ENCODE measurements around the gene SCN1B. TPM values are rescaled to one million over a fixed set of nuclear protein-coding genes. Genes with fewer than 3 reads are reported as not detected.

The SCN1B gene
- total RNA-seq, 2 experiments from 2014 or later, result 0.43 to 0.50 TPM

- peaks cover 11% of the 10 kb centered on the region for H3K27me3 Mint-ChIP-seq
- H3K4me3 Mint-ChIP-seq, result no peak overlapping the region
- H3K4me1 Mint-ChIP-seq, result peaks cover 15% of the 10 kb centered on the region
- ChIA-PET POLR2A (no interaction called here), CTCF (interaction anchor here (0.8 to 1.2 kb wide), 3 partner anchors 9 to 25 kb away, joined by 3 to 5 read pairs (median 5); no protein-coding TSS in a partner anchor)
- no peak for DNase-seq
- no peaks in the 10 kb centered on the region for H3K9me3 Mint-ChIP-seq
- H3K36me3 Mint-ChIP-seq (ENCODE audit: low read depth), result no peaks in the 10 kb centered on the region
- no peak overlapping the region for H3K27ac Mint-ChIP-seq
These were observed 7.7 kb downstream of the SCN1B start for GRCh38 chr19:35037716-35038622.

DNA sequence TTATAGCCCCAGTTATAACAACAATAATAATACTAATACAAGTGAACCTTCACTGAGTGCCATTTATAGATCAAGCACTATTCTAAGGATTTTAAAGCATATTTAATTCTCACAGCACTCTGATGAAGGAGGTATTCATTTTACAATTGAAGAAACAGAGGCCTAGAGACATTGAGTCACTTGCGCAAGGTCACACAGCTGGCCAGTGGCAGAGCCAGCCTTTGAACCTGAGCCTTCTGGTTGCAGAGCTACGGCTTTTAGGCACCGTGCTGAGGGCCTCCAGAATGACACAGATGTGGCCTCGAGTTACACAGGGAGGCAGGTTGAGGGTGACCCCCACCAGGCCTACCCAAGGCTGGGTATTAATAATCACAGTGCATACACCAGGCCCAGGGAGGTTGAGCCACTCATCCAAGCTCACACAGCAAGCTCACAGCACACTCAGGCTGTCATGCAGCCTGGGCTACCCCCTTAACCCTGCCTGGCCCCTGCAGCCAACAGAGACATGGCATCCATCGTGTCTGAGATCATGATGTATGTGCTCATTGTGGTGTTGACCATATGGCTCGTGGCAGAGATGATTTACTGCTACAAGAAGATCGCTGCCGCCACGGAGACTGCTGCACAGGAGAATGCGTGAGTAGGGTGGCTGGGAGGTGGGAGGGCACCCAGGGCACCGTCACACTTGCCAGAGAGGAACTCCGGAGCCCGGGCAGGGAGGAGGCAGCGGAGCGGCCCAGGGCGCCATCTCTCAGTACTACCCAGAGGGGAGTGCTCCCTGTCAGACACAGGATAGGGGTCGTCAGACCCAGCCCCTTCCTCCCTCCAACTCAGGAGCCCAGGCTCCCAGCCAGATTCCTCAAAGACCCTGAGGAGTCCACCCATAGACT is 8.6 kb downstream of the SCN1B start:
- no peak overlapping the region for H3K27ac Mint-ChIP-seq
- H3K9me3 Mint-ChIP-seq, result no peaks in the 10 kb centered on the region
- H3K36me3 Mint-ChIP-seq (ENCODE audit: low read depth), result no peaks in the 10 kb centered on the region
- no peak for DNase-seq
- H3K4me1 Mint-ChIP-seq, result peaks cover 15% of the 10 kb centered on the region
- CTCF ChIA-PET, result interaction anchor here (1.1 to 1.2 kb wide), 2 partner anchors 8 to 26 kb away, joined by 3 to 5 read pairs; no protein-coding TSS in a partner anchor
- H3K27me3 Mint-ChIP-seq, result peaks cover 9% of the 10 kb centered on the region
- H3K4me3 Mint-ChIP-seq, result no peak overlapping the region
- POLR2A ChIA-PET, result no interaction called here

GRCh38 chr19:35039881-35040825 is 9.9 kb downstream of the SCN1B start:
- no peak for DNase-seq
- peaks cover 9% of the 10 kb centered on the region for H3K27me3 Mint-ChIP-seq
- H3K36me3 Mint-ChIP-seq (ENCODE audit: low read depth), result no peaks in the 10 kb centered on the region
- ChIA-PET POLR2A (no interaction called here), CTCF (no interaction called here)
- peak overlapping the region; percentile 24 for H3K4me3 Mint-ChIP-seq
- peaks cover 21% of the 10 kb centered on the region for H3K4me1 Mint-ChIP-seq
- H3K9me3 Mint-ChIP-seq, result no peaks in the 10 kb centered on the region
- H3K27ac Mint-ChIP-seq, result no peak overlapping the region

DNA sequence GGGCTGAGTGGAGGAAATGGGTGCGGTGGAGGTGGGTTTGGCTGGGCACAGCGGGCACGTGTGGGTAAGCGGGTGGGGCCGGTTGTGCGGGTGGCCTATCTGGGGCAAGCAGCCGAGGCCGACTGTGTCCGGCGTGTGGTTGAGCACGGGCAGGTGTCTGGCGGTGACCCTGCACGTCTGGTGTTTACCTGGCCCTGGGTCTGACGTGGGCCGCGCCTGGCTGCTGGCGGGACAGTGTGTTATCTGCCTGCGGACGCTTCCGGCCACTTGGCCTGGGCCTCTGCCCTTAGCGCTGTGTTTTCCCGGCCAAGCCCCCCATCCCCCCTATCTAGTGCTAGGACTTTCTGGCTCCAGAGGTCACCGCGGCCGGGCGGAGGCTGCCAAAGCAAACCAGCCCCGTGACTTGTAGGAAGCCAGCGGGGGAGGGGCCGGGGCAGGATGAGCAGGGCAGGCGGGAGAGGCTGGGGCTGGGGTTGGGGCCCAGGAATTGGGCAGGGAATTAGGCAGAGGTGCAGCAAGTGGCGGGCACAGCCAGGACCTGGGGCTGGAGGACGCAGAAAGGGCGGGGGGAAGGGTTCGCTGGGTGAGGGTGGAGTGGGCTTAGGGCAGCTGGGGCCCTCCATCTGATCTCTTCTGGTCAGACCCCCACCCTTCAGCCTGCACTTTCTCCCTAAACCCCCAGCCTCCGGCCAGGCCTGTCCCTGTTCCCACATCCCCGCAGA is 10.7 kb downstream of the SCN1B start:
- Mint-ChIP-seq H3K4me1 (peaks cover 28% of the 10 kb centered on the region), H3K27ac (no peak overlapping the region), H3K36me3 (ENCODE audit: low read depth) (no peaks in the 10 kb centered on the region), H3K9me3 (no peaks in the 10 kb centered on the region), H3K27me3 (peaks cover 9% of the 10 kb centered on the region), H3K4me3 (no peak overlapping the region)
- ChIA-PET POLR2A (no interaction called here), CTCF (interaction anchor here (0.6 kb wide), 1 partner anchor 400 kb away, joined by 4 read pairs; no protein-coding TSS in a partner anchor)
- DNase-seq, result no peak

GRCh38 chr19:35041548-35042055 is 11.3 kb downstream of the SCN1B start, which contains the start of gene HPN:
TSS of gene HPN (plus strand) at chr19:35041721. CDS start at chr19:35042507, 786 bp downstream.
- Mint-ChIP-seq H3K27me3 (peaks cover 9% of the 10 kb centered on the region), H3K9me3 (no peaks in the 10 kb centered on the region), H3K4me3 (peak within 1 kb of the TSS; percentile 24), H3K4me1 (peaks cover 28% of the 10 kb centered on the region), H3K36me3 (ENCODE audit: low read depth) (no peaks in the 10 kb centered on the region), H3K27ac (no peak within 1 kb of the TSS)
- POLR2A ChIA-PET, result no interaction called here
- no peak for DNase-seq
- CTCF ChIA-PET, result interaction anchor here (0.6 kb wide), 1 partner anchor 399 kb away, joined by 4 read pairs; no protein-coding TSS in a partner anchor

GRCh38 chr19:35042056-35042730 is 11.9 kb downstream of the SCN1B start:
- H3K36me3 Mint-ChIP-seq (ENCODE audit: low read depth), result no peaks in the 10 kb centered on the region
- peaks cover 28% of the 10 kb centered on the region for H3K4me1 Mint-ChIP-seq
- H3K27me3 Mint-ChIP-seq, result peaks cover 9% of the 10 kb centered on the region
- POLR2A ChIA-PET, result no interaction called here
- DNase-seq, result no peak
- CTCF ChIA-PET, result interaction anchor here (0.6 to 2.8 kb wide), 2 partner anchors 13 to 399 kb away, joined by 4 to 11 read pairs; no protein-coding TSS in a partner anchor
- H3K4me3 Mint-ChIP-seq, result no peak overlapping the region
- H3K9me3 Mint-ChIP-seq, result no peaks in the 10 kb centered on the region
- H3K27ac Mint-ChIP-seq, result no peak overlapping the region

DNA sequence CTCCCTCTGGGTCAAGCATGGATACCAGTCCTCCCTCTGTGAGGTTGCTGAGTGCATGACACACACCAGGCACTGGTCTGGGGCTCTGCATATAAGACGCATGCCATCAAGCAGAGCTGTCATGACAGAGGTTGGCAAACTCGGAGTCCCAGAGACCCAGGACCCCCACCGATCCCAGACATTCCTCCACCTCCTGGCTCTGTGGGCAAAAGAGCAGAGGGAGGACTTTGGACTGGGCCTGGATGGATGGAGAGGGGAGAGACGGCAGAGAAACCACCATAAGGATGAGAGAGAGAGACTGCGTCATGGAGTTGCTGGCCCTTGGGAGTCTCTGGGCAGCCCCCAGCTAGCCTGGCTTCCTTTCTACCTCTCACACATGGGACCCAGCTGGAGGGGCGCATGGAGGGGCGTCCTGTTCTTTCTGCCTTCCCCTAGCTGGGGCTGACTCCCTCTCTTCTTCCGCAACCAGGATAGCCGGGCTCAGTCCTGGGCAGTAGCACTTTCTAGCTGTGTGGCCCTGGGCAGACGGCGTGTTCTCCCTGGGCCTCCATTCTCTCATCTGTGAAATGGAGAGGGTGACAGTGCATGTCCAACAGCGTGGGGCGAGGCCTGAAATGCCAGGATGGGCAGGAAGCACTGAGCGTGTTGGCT is 12.8 kb downstream of the SCN1B start:
- Mint-ChIP-seq H3K4me1 (peaks cover 28% of the 10 kb centered on the region), H3K27me3 (peaks cover 9% of the 10 kb centered on the region), H3K4me3 (no peak overlapping the region), H3K9me3 (no peaks in the 10 kb centered on the region), H3K27ac (no peak overlapping the region), H3K36me3 (ENCODE audit: low read depth) (no peaks in the 10 kb centered on the region)
- ChIA-PET CTCF (interaction anchor here (0.9 to 2.8 kb wide), 7 partner anchors 12 to 205 kb away, joined by 3 to 11 read pairs (median 4); no protein-coding TSS in a partner anchor), POLR2A (interaction anchor here (1.7 kb wide), 1 partner anchor 99 kb away, joined by 4 read pairs; no protein-coding TSS in a partner anchor)
- no peak for DNase-seq

DNA sequence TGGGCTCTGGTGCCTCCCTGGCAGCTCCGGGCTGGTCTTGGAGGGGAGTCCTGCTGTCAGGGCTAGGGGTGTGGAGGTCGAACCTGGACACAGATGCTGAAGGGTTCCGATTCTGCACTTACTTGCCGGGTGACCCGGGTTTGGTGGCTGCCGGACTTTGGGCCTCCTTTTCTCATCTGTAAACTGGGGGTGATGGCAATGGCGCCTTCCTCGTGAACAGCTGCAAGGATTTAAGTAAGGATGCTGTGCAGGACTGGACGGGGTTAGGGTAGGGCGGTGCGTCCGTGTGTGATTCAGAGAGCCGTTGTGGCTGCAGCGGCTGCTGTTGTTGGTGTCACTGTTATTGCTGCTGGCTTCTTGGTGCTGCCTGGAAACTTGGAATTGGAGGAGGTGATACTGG is 13.6 kb downstream of the SCN1B start:
- peaks cover 28% of the 10 kb centered on the region for H3K4me1 Mint-ChIP-seq
- H3K9me3 Mint-ChIP-seq, result no peaks in the 10 kb centered on the region
- no peak for DNase-seq
- no peak overlapping the region for H3K27ac Mint-ChIP-seq
- H3K27me3 Mint-ChIP-seq, result peaks cover 9% of the 10 kb centered on the region
- POLR2A ChIA-PET, result interaction anchor here (1.7 kb wide), 1 partner anchor 98 kb away, joined by 4 read pairs; no protein-coding TSS in a partner anchor
- CTCF ChIA-PET, result interaction anchor here (0.7 to 2.8 kb wide), 20 partner anchors 9 to 807 kb away, joined by 3 to 11 read pairs (median 4); partner anchors contain the start of genes SCN1B and ZNF792
- H3K4me3 Mint-ChIP-seq, result no peak overlapping the region
- H3K36me3 Mint-ChIP-seq (ENCODE audit: low read depth), result no peaks in the 10 kb centered on the region

DNA sequence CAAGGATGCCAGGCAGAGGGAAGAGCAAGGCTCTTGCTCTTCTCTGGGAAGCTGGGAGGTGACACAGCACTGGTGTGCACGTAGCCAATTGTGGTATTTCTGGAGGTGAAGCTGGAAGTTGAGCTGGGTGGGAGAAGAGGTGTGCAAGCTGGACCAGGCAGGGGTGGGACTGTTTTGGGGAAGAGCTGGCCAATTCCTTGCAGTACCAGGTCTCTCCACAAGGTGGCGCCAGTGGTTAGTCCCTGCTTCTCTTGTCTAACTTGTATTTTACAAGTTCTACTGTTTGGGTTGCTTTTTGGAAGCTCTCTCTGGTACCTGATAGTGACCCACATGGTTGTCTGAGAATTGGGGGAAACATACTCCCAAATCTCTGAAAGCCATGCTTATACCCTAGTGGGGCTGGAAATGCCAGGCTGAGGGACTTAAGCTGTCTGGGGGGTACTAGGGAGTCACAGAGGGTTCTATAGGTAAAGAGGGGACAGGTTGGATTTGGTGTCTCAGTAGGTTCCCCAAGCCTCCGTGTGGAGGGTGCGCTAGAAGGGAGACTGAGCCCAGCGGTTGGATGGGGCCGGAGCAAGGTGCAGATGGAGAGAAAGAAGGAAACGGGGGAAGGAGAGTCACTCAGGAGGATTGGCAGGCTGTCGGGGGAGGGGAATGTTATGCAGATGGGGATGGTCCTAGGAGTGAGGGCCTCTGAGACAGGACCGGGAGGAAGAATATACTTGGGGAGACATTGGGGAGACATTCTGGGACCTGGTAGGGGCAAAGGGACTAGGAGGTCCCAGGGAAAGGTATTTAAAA is 14.2 kb downstream of the SCN1B start:
- peak; percentile 64 for DNase-seq
- H3K27ac Mint-ChIP-seq, result no peak overlapping the region
- H3K9me3 Mint-ChIP-seq, result no peaks in the 10 kb centered on the region
- H3K27me3 Mint-ChIP-seq, result peaks cover 9% of the 10 kb centered on the region
- ChIA-PET CTCF (interaction anchor here (0.7 to 2.8 kb wide), 18 partner anchors 8 to 146 kb away, joined by 3 to 11 read pairs (median 4); partner anchors contain the start of genes SCN1B and ZNF792), POLR2A (interaction anchor here (1.7 kb wide), 1 partner anchor 97 kb away, joined by 4 read pairs; no protein-coding TSS in a partner anchor)
- peaks cover 28% of the 10 kb centered on the region for H3K4me1 Mint-ChIP-seq
- H3K36me3 Mint-ChIP-seq (ENCODE audit: low read depth), result no peaks in the 10 kb centered on the region
- H3K4me3 Mint-ChIP-seq, result no peak overlapping the region

Measured in activated CD4-positive, alpha-beta memory T cell treated with anti-CD3 and anti-CD28 coated beads, Interleukin-2, amount 10 ng/mL, durations not matched to agents 7 days and 5 days (primary cell).